Thyroid gland (tissue), 4 donors: ENCODE measurements around the gene CDC42EP4. TPM values are rescaled to one million over a fixed set of nuclear protein-coding genes. Genes with fewer than 3 reads are reported as not detected.

Experiments used
- DNase-seq, 2 donors: peaks; one replicate each; pipeline ENCODE4 v3.0.0-alpha.2; 2019
- H3K27ac ChIP-seq, 3 donors: fragments of 200-600 bp; sonication (generic); 1 replicate in 2 of 3; 2 replicates in 1 of 3; pipeline ENCODE4 v1.5.1; 2016 to 2019; ENCODE audit warnings: mild to moderate bottlenecking in 1 of 3, moderate library complexity in 1 of 3
- H3K27me3 ChIP-seq: fragments of 200-600 bp; sonication (generic); one replicate; pipeline ENCODE4 v1.5.1; 2019
- H3K36me3 ChIP-seq, 2 donors: fragments of 200-600 bp; sonication (generic); one replicate each; pipeline ENCODE4 v1.5.1; 2016 to 2019
- H3K4me1 ChIP-seq, 2 donors: fragments of 200-600 bp; sonication (generic); one replicate each; pipeline ENCODE4 v1.5.1; 2017 to 2019
- H3K4me3 ChIP-seq, 3 donors: fragments of 200-600 bp; sonication (generic); replicated peaks in 1 of 3; 1 replicate in 2 of 3; 2 replicates in 1 of 3; pipeline ENCODE4 v1.5.1; 2016; ENCODE audit warnings: mild to moderate bottlenecking in 1 of 3
- H3K9me3 ChIP-seq: fragments of 200-600 bp; sonication (generic); one replicate; pipeline ENCODE4 v1.5.1; 2017
- CTCF ChIP-seq, 6 experiments: fragments of 200-600 bp in 3 of 6; fragments of 450-650 bp in 3 of 6; sonication (generic) in 3 of 6; IDR thresholded peaks; one replicate each; pipeline ENCODE4 v1.5.1; 2016 to 2019; ENCODE audit warnings: antibody characterized with exemption in 6 of 6, mild to moderate bottlenecking in 2 of 6, inconsistent platforms in 1 of 6, moderate library complexity in 1 of 6
- POLR2A ChIP-seq, 2 donors: fragments of 450-650 bp; IDR thresholded peaks; one replicate each; pipeline ENCODE4 v1.6.1; 2017; ENCODE audit warnings: antibody characterized with exemption in 2 of 2, mild to moderate bottlenecking in 2 of 2, moderate library complexity in 1 of 2
- WGBS, 2 donors: methylation state at CpG; one replicate each; pipeline ENCODE4 v1.1.5; 2017; 5-methylcytosine and 5-hydroxymethylcytosine counted together
- intact Hi-C: fragments of 100-400 bp; cut with DNase I; formaldehyde crosslinking; loops from one replicate; pipeline ENCODE4 v1.15.1; 2023
- total RNA-seq, 4 donors: library from RNA; depleted of rRNA; stranded (reverse); fragments of >200 nt; gene quantifications; one replicate each; pipeline ENCODE4 v1.2.3, GENCODE V29; 2016

Gene CDC42EP4
- total RNA-seq, 4 donors from 2014 or later, result 68.7 to 172 (median 97.3) TPM

GRCh38 chr17:73348829-73349095 is 37.0 kb upstream of the CDC42EP4 start:
- TF ChIP-seq POLR2A (IDR thresholded peaks at IDR 0.05), result no peak
- TF ChIP-seq CTCF (IDR thresholded peaks at IDR 0.05), result no peak
- DNase-seq, result no peak
- H3K4me1 ChIP-seq, result peaks cover 0 to 1% of the 10 kb centered on the region in 2 donors
- WGBS, 2 donors, result 59 to 72% methylated on average over 4 of the region's 4 CpGs
- no peak overlapping the region for H3K4me3 ChIP-seq
- no peaks in the 10 kb centered on the region for H3K9me3 ChIP-seq
- no peaks in the 10 kb centered on the region for H3K27me3 ChIP-seq
- no peaks in the 10 kb centered on the region for H3K36me3 ChIP-seq
- no peak overlapping the region for H3K27ac ChIP-seq
- intact Hi-C loops, result no loop called here

GRCh38 chr17:73348018-73348828 is 36.4 kb upstream of the CDC42EP4 start:
- Histone ChIP-seq H3K4me3 (no peak overlapping the region), H3K27me3 (no peaks in the 10 kb centered on the region), H3K9me3 (no peaks in the 10 kb centered on the region), H3K36me3 (no peaks in the 10 kb centered on the region), H3K4me1 (peaks cover under 1 to 7% of the 10 kb centered on the region in 2 donors), H3K27ac (no peak overlapping the region)
- 86% methylated on average over 18 to 19 of the region's 19 CpGs for WGBS, 2 donors
- no peak for TF ChIP-seq POLR2A (IDR thresholded peaks at IDR 0.05)
- no peak for TF ChIP-seq CTCF (IDR thresholded peaks at IDR 0.05)
- DNase-seq, result no peak
- intact Hi-C loops, result no loop called here

- Histone ChIP-seq H3K27ac (no peak overlapping the region), H3K4me1 (peaks cover 9 to 15% of the 10 kb centered on the region in 2 donors), H3K9me3 (no peaks in the 10 kb centered on the region), H3K27me3 (no peaks in the 10 kb centered on the region), H3K4me3 (no peak overlapping the region), H3K36me3 (no peaks in the 10 kb centered on the region)
- intact Hi-C loops, result no loop called here
- DNase-seq, result no peak
- TF ChIP-seq POLR2A (IDR thresholded peaks at IDR 0.05), result no peak
- TF ChIP-seq CTCF (IDR thresholded peaks at IDR 0.05), result no peak
- WGBS, 2 donors, result 0 to 80% methylated on average over 1 to 3 of the region's 5 CpGs
These were observed 35.5 kb upstream of the CDC42EP4 start for GRCh38 chr17:73347351-73347750.

- no peak for DNase-seq
- intact Hi-C loops, result no loop called here
- Histone ChIP-seq H3K9me3 (no peaks in the 10 kb centered on the region), H3K27ac (no peak overlapping the region), H3K36me3 (no peaks in the 10 kb centered on the region), H3K4me3 (no peak overlapping the region), H3K4me1 (peaks cover 12 to 22% of the 10 kb centered on the region in 2 donors), H3K27me3 (no peaks in the 10 kb centered on the region)
- WGBS, 2 donors, result 87% methylated on average over 8 to 12 of the region's 12 CpGs
- TF ChIP-seq POLR2A (IDR thresholded peaks at IDR 0.05) (no peak), CTCF (IDR thresholded peaks at IDR 0.05) (no peak)
These were observed 34.8 kb upstream of the CDC42EP4 start for GRCh38 chr17:73346501-73347162.
